Urinary bladder (tissue), 4 donors: ENCODE measurements around the gene FAM229B. TPM values are rescaled to one million over a fixed set of nuclear protein-coding genes. Genes with fewer than 3 reads are reported as not detected.
"Not testable (repeated sequence)": the region's sequence is repeated elsewhere in the genome, so short reads cannot be mapped to it uniquely, and the experiment has no call there.

Experiments
- DNase-seq: peaks from one replicate; pipeline ENCODE4 v3.0.0-alpha.2; 2015; ENCODE audit errors: extremely low spot score
- H3K27ac ChIP-seq: one replicate; pipeline ENCODE4 v1.5.1; 2013; ENCODE audit warnings: low read depth, mild to moderate bottlenecking, moderate library complexity
- H3K36me3 ChIP-seq: one replicate; pipeline ENCODE4 v1.6.1; 2013; ENCODE audit warnings: mild to moderate bottlenecking, moderate library complexity; ENCODE audit not compliant: insufficient read depth
- H3K4me1 ChIP-seq: one replicate; pipeline ENCODE4 v1.6.1; 2013; ENCODE audit warnings: mild to moderate bottlenecking, moderate library complexity; ENCODE audit not compliant: insufficient read depth
- H3K4me3 ChIP-seq: one replicate; pipeline ENCODE4 v1.5.1; 2013; ENCODE audit warnings: low read depth, low read length
- WGBS: extraction: QIAGEN DNeasy Blood & Tissue Kit; methylation state at CpG from one replicate; pipeline ENCODE4 v1.1.7; 2013; 5-methylcytosine and 5-hydroxymethylcytosine counted together
- polyA plus RNA-seq: library from polyadenylated mRNA; stranded (reverse); fragments of 200-250 nt; gene quantifications from one replicate; pipeline ENCODE4 v1.2.3, GENCODE V29; 2013
- total RNA-seq: library from RNA; depleted of rRNA; stranded (reverse); fragments of >200 nt; gene quantifications from one replicate; pipeline ENCODE4 v1.2.3, GENCODE V29; 2014
- donor health status: healthy with polysubstance abuse.
- donor health status: healthy.

The FAM229B gene
- total and polyA plus RNA-seq, 2 donors, result 25.8 to 27.8 TPM

GRCh38 chr6:112050429-112050828 is 37.0 kb upstream of the FAM229B start:
- Histone ChIP-seq H3K36me3 (no peaks in the 10 kb centered on the region), H3K4me1 (no peaks in the 10 kb centered on the region), H3K4me3 (no peak overlapping the region), H3K27ac (no peak overlapping the region)
- DNase-seq, result no peak
- WGBS, result 95% methylated on average over 5 of the region's 5 CpGs

- not testable (repeated sequence) for H3K4me1 ChIP-seq, H3K36me3 ChIP-seq, DNase-seq, H3K4me3 ChIP-seq, H3K27ac ChIP-seq
- 83% methylated on average over 4 of the region's 4 CpGs for WGBS
These were observed 36.1 kb upstream of the FAM229B start for GRCh38 chr6:112051251-112051740.

- Histone ChIP-seq H3K4me1 (no peaks in the 10 kb centered on the region), H3K27ac (no peak within 1 kb of the TSS), H3K36me3 (no peaks in the 10 kb centered on the region), H3K4me3 (no peak within 1 kb of the TSS)
- no peak for DNase-seq
- WGBS, result 81% methylated on average over 12 of the region's 12 CpGs
These were observed 33.4 kb upstream of the FAM229B start, which contains the start of gene CCN6 for GRCh38 chr6:112054001-112054400. Gene CCN6 (plus strand): TSS chr6:112054104. CDS start chr6:112054358, 254 bp downstream.

- Histone ChIP-seq H3K27ac (no peak overlapping the region), H3K4me1 (no peaks in the 10 kb centered on the region), H3K36me3 (no peaks in the 10 kb centered on the region), H3K4me3 (no peak overlapping the region)
- DNase-seq, result no peak
- 74% methylated on average over 10 of the region's 10 CpGs for WGBS
These were observed 32.7 kb upstream of the FAM229B start for GRCh38 chr6:112054555-112055190.

- 73% methylated on average over 4 of the region's 4 CpGs for WGBS
- Histone ChIP-seq H3K4me1 (no peaks in the 10 kb centered on the region), H3K4me3 (no peak overlapping the region), H3K36me3 (no peaks in the 10 kb centered on the region), H3K27ac (no peak overlapping the region)
- no peak for DNase-seq
These were observed 29.0 kb upstream of the FAM229B start for GRCh38 chr6:112058243-112059032.

- DNase-seq, result no peak
- H3K4me1 ChIP-seq, result no peaks in the 10 kb centered on the region
- H3K27ac ChIP-seq, result no peak overlapping the region
- H3K4me3 ChIP-seq, result no peak overlapping the region
- WGBS, result 96% methylated on average over 4 of the region's 4 CpGs
- no peaks in the 10 kb centered on the region for H3K36me3 ChIP-seq
These were observed 25.8 kb upstream of the FAM229B start for GRCh38 chr6:112061605-112062004.

GRCh38 chr6:112062966-112063365 is 24.4 kb upstream of the FAM229B start:
- Histone ChIP-seq H3K27ac (no peak overlapping the region), H3K4me1 (no peaks in the 10 kb centered on the region), H3K36me3 (no peaks in the 10 kb centered on the region), H3K4me3 (no peak overlapping the region)
- DNase-seq, result no peak
- 88% methylated on average over 3 of the region's 3 CpGs for WGBS

- 61% methylated on average over 6 of the region's 6 CpGs for WGBS
- no peaks in the 10 kb centered on the region for H3K4me1 ChIP-seq
- DNase-seq, result no peak
- no peak overlapping the region for H3K27ac ChIP-seq
- no peak overlapping the region for H3K4me3 ChIP-seq
- no peaks in the 10 kb centered on the region for H3K36me3 ChIP-seq
These were observed 21.9 kb upstream of the FAM229B start for GRCh38 chr6:112065426-112065986.

- H3K36me3 ChIP-seq, result peaks cover 1% of the 10 kb centered on the region
- WGBS, result 61% methylated on average over 3 of the region's 3 CpGs
These were observed 20.8 kb upstream of the FAM229B start for GRCh38 chr6:112066606-112067005.

GRCh38 chr6:112081569-112081968 is 5.8 kb upstream of the FAM229B start:
- no peak overlapping the region for H3K27ac ChIP-seq
- WGBS, result 89% methylated on average over 4 of the region's 4 CpGs
- H3K36me3 ChIP-seq, result peaks cover 2% of the 10 kb centered on the region
- no peaks in the 10 kb centered on the region for H3K4me1 ChIP-seq
- no peak overlapping the region for H3K4me3 ChIP-seq
- DNase-seq, result no peak

More at GRCh38 chr6:112066606-112067005, 20.8 kb upstream of the FAM229B start:
- Histone ChIP-seq H3K4me1 (no peaks in the 10 kb centered on the region), H3K27ac (no peak overlapping the region), H3K4me3 (no peak overlapping the region)
- DNase-seq, result no peak

- Histone ChIP-seq H3K27ac (no peak overlapping the region), H3K4me3 (no peak overlapping the region), H3K36me3 (peaks cover 2% of the 10 kb centered on the region), H3K4me1 (no peaks in the 10 kb centered on the region)
- no peak for DNase-seq
- WGBS, result 77% methylated on average over 8 of the region's 8 CpGs
These were observed 1.9 kb upstream of the FAM229B start for GRCh38 chr6:112085286-112086065.

- no peaks in the 10 kb centered on the region for H3K4me1 ChIP-seq
- peak overlapping the region; percentile 83 for H3K4me3 ChIP-seq
- WGBS, result under 1% methylated on average over 8 of the region's 8 CpGs
- H3K27ac ChIP-seq, result peak overlapping the region; percentile 82
- H3K36me3 ChIP-seq, result peaks cover 2% of the 10 kb centered on the region
- DNase-seq, result peak; percentile 13
These were observed 651 bp upstream of the FAM229B start for GRCh38 chr6:112086744-112087135.

GRCh38 chr6:112087916-112088315 is 525 bp downstream of the FAM229B start:
- 16% methylated on average over 7 of the region's 7 CpGs for WGBS
- Histone ChIP-seq H3K4me1 (no peaks in the 10 kb centered on the region), H3K36me3 (peaks cover under 1% of the 10 kb centered on the region), H3K4me3 (peak overlapping the region; percentile 83), H3K27ac (peak overlapping the region; percentile 56)
- no peak for DNase-seq
